OCI-LY3 (cell line): ENCODE measurements around the gene FBXW7.
A peak's percentile ranks its signal among the peaks of the same experiment; 100 is the strongest.

Experiments
- H2AFZ ChIP-seq: fragments of 200-600, 300-600 bp; shearing (Covaris generic); 2 replicates; pipeline ENCODE4 v1.6.0; 2014; ENCODE audit warnings: antibody characterized with exemption, low read depth, low read length
- H3K27ac ChIP-seq: fragments of 200-600, 300-600 bp; sonication (generic); 2 replicates; pipeline ENCODE4 v1.5.1; 2014; ENCODE audit warnings: mild to moderate bottlenecking, low read length, moderate library complexity, mixed read lengths
- H3K27me3 ChIP-seq: fragments of 200-600, 300-600 bp; sonication (generic); 2 replicates; pipeline ENCODE4 v1.6.1; 2014; ENCODE audit warnings: low read depth, low read length, mixed read lengths
- H3K36me3 ChIP-seq: fragments of 200-600, 300-600 bp; sonication (generic); replicated peaks from 2 replicates; pipeline ENCODE3; 2014; ENCODE audit warnings: low read depth, low read length, mixed read lengths
- H3K4me1 ChIP-seq: fragments of 300-600, 200-600 bp; sonication (generic); 2 replicates; pipeline ENCODE4 v1.6.1; 2014; ENCODE audit warnings: low read length, mixed read lengths
- H3K4me2 ChIP-seq: fragments of 200-600, 300-600 bp; sonication (generic); 2 replicates; pipeline ENCODE4 v1.6.1; 2014; ENCODE audit warnings: low read length, mixed read lengths
- H3K4me3 ChIP-seq: fragments of 300-600, 200-600 bp; sonication (generic); 2 replicates; pipeline ENCODE4 v1.5.1; 2014; ENCODE audit warnings: antibody characterized with exemption, mild to moderate bottlenecking, low read length, moderate library complexity
- H3K79me2 ChIP-seq: fragments of 300-600, 200-600 bp; shearing (Covaris generic); 2 replicates; pipeline ENCODE4 v1.6.1; 2014; ENCODE audit warnings: mild to moderate bottlenecking, low read length, mixed read lengths
- H3K9ac ChIP-seq: fragments of 300-600, 200-600 bp; shearing (Covaris generic); 2 replicates; pipeline ENCODE4 v1.6.0; 2014; ENCODE audit warnings: mild to moderate bottlenecking, low read length, moderate library complexity
- H3K9me3 ChIP-seq: fragments of 200-600, 300-600 bp; shearing (Covaris generic); 2 replicates; pipeline ENCODE4 v1.6.1; 2014; ENCODE audit warnings: low read length, mixed read lengths; ENCODE audit not compliant: insufficient read depth
- H4K20me1 ChIP-seq: fragments of 200-600, 300-600 bp; sonication (generic); 2 replicates; pipeline ENCODE4 v1.6.1; 2016; ENCODE audit warnings: low read length, mixed read lengths; ENCODE audit not compliant: insufficient read depth
- EZH2phosphoT487 ChIP-seq: fragments of 200-600 bp; shearing (Covaris generic); IDR thresholded peaks from 2 replicates; pipeline ENCODE4 v1.6.1; 2018; ENCODE audit warnings: antibody characterized with exemption, mixed run types, low read depth
- TF ChIP-seq, protein P1 (sequence below): fragments of 200-600, 300-600 bp; sonication (generic); IDR thresholded peaks from 2 replicates; pipeline ENCODE4 v1.5.1; 2014; ENCODE audit warnings: antibody characterized with exemption, low read length, low read depth

The FBXW7 gene

DNA sequence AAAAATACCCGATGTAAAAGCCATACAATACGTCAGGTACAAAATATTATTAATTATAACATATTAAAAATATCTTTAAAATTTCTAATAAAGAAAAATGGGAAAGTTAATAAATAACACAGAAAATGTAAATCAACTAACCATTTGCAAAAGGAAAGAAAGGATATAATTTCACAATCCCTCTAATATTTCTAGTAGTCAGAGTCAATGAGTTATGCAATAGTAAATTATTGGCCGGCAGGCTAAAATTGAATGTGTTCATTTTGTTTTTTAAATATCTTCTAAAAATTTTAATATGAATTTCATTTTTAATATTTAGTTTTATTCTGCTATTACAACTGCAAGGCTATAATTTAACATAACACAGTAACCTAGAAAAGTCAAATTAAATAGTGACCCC, 155.7 kb downstream of the FBXW7 start:
- no peak overlapping the region for H3K27ac ChIP-seq
- no peaks in the 10 kb centered on the region for H3K27me3 ChIP-seq
- H3K4me1 ChIP-seq = peaks cover 14% of the 10 kb centered on the region
- H3K9ac ChIP-seq = no peak overlapping the region
- peaks cover 35% of the 10 kb centered on the region for H3K79me2 ChIP-seq
- H2AFZ ChIP-seq = no peak overlapping the region
- TF ChIP-seq, protein P1, sequence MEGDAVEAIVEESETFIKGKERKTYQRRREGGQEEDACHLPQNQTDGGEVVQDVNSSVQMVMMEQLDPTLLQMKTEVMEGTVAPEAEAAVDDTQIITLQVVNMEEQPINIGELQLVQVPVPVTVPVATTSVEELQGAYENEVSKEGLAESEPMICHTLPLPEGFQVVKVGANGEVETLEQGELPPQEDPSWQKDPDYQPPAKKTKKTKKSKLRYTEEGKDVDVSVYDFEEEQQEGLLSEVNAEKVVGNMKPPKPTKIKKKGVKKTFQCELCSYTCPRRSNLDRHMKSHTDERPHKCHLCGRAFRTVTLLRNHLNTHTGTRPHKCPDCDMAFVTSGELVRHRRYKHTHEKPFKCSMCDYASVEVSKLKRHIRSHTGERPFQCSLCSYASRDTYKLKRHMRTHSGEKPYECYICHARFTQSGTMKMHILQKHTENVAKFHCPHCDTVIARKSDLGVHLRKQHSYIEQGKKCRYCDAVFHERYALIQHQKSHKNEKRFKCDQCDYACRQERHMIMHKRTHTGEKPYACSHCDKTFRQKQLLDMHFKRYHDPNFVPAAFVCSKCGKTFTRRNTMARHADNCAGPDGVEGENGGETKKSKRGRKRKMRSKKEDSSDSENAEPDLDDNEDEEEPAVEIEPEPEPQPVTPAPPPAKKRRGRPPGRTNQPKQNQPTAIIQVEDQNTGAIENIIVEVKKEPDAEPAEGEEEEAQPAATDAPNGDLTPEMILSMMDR = no peak
- TF ChIP-seq EZH2phosphoT487 = no peak
- peaks cover 4% of the 10 kb centered on the region for H3K36me3 ChIP-seq
- H4K20me1 ChIP-seq = peaks cover 7% of the 10 kb centered on the region; the same call in 1 of the 2 replicates
- no peak overlapping the region for H3K4me2 ChIP-seq
- H3K9me3 ChIP-seq = no peaks in the 10 kb centered on the region
- no peak overlapping the region for H3K4me3 ChIP-seq

- peak overlapping the region; percentile 5; the same call in 1 of the 2 replicates for H3K4me3 ChIP-seq
- H3K36me3 ChIP-seq = no peaks in the 10 kb centered on the region
Measured at GRCh38 chr4:152374606-152375285, 161.1 kb downstream of the FBXW7 start.

DNA sequence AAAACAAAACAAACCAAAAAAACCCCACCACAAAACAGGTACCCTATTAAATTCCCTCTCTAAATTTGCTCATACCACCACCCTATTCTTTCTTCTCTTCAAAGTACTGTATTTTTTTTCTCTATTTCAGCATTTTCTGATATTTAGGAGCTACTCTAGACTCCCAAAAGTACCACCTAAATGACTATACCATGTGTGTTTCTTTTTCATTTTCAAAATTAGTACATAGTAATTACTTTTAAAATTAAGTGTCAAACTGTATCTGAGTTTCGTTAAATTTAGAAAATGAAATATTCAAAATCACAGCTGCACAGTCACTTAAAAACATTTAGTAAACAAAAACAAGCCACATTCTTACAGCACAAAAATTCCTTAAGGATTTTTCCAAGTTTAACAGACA, 161.7 kb downstream of the FBXW7 start:
- Histone ChIP-seq H3K79me2 (peaks cover 57% of the 10 kb centered on the region), H3K4me2 (peak overlapping the region; percentile 49), H3K27me3 (no peaks in the 10 kb centered on the region), H3K36me3 (no peaks in the 10 kb centered on the region), H3K4me3 (no peak overlapping the region; the same call in 1 of the 2 replicates), H3K27ac (peak overlapping the region; percentile 15), H3K9ac (no peak overlapping the region), H4K20me1 (peaks cover 6% of the 10 kb centered on the region; the same call in 1 of the 2 replicates), H3K9me3 (no peaks in the 10 kb centered on the region), H3K4me1 (peaks cover 48% of the 10 kb centered on the region), H2AFZ (no peak overlapping the region)
- TF ChIP-seq, protein P1 = no peak
- no peak for TF ChIP-seq EZH2phosphoT487

More at GRCh38 chr4:152374606-152375285, 161.1 kb downstream of the FBXW7 start:
- no peak for TF ChIP-seq EZH2phosphoT487
- TF ChIP-seq, protein P1 = no peak
- Histone ChIP-seq H4K20me1 (peaks cover 6% of the 10 kb centered on the region; the same call in 1 of the 2 replicates), H3K79me2 (peaks cover 56% of the 10 kb centered on the region), H3K27me3 (no peaks in the 10 kb centered on the region), H3K4me1 (peaks cover 42% of the 10 kb centered on the region), H3K27ac (peak overlapping the region; percentile 15), H3K9ac (no peak overlapping the region), H3K4me2 (peak overlapping the region; percentile 49), H2AFZ (no peak overlapping the region), H3K9me3 (no peaks in the 10 kb centered on the region)

GRCh38 chr4:152372444-152372843, 163.4 kb downstream of the FBXW7 start:
- Histone ChIP-seq H3K4me2 (no peak overlapping the region), H3K79me2 (peaks cover 69% of the 10 kb centered on the region), H3K4me3 (no peak overlapping the region), H4K20me1 (peaks cover 6% of the 10 kb centered on the region; the same call in 1 of the 2 replicates), H2AFZ (no peak overlapping the region), H3K27ac (no peak overlapping the region), H3K27me3 (no peaks in the 10 kb centered on the region), H3K4me1 (peaks cover 64% of the 10 kb centered on the region), H3K36me3 (no peaks in the 10 kb centered on the region), H3K9me3 (no peaks in the 10 kb centered on the region), H3K9ac (no peak overlapping the region)
- TF ChIP-seq EZH2phosphoT487 = no peak
- TF ChIP-seq, protein P1 = no peak
